Choroid plexus epithelial cell (primary cell): ENCODE measurements around the gene GRID2.

Experiments used
- DNase-seq: peaks from one replicate; pipeline ENCODE4 v3.0.0-alpha.2; 2010; ENCODE audit warnings: low read depth
- H3K4me3 ChIP-seq: 2 replicates; pipeline ENCODE4 v1.5.1; 2011; ENCODE audit warnings: low read depth, mild to moderate bottlenecking, control low read depth, low read length, moderate library complexity
- TF ChIP-seq, protein P1 (sequence below): conservative IDR thresholded peaks from 2 replicates; pipeline ENCODE4 v1.5.1; 2011; ENCODE audit warnings: low read depth, mild to moderate bottlenecking, control low read depth, inconsistent platforms, low read length, moderate library complexity

The GRID2 gene

DNA sequence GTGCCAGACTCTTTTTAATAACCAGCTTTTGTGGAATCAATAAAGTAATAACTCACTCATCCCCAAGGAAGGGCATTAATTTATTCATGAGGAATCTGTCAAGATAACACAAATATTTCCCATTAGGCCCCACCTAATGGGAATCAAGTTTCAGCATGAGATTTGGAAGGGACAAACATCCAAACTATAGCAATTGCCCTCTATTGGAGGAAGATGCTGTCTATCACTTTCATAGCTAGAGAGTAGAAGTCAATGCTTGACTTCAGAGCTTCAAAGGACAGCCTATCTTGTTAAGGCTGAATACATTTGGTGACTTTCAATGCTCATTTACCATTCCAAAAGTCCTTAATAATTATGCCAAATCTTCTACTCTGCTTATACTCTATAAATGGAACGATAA lies 1439.9 kb downstream of the GRID2 start:
- no peak for DNase-seq
- no peak overlapping the region for H3K4me3 ChIP-seq
- TF ChIP-seq, protein P1, sequence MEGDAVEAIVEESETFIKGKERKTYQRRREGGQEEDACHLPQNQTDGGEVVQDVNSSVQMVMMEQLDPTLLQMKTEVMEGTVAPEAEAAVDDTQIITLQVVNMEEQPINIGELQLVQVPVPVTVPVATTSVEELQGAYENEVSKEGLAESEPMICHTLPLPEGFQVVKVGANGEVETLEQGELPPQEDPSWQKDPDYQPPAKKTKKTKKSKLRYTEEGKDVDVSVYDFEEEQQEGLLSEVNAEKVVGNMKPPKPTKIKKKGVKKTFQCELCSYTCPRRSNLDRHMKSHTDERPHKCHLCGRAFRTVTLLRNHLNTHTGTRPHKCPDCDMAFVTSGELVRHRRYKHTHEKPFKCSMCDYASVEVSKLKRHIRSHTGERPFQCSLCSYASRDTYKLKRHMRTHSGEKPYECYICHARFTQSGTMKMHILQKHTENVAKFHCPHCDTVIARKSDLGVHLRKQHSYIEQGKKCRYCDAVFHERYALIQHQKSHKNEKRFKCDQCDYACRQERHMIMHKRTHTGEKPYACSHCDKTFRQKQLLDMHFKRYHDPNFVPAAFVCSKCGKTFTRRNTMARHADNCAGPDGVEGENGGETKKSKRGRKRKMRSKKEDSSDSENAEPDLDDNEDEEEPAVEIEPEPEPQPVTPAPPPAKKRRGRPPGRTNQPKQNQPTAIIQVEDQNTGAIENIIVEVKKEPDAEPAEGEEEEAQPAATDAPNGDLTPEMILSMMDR: no peak

DNA sequence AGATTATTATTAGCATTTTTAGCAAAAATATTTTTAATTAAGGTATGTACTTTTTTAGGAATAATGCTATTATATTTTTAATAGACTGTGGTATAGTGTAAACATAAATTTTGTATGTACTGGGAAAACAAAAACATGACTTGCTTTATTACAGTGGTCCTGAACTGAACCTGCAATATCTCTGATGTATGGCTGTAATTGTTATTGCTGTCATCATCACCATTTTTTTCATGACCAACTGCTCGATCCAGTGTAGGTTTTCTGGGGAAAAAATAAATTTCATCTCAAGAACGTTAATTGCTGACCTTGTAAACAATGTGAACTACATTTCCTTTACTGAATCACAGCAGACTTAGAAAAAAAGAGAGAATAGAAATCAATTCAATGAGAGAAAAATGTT lies 1441.2 kb downstream of the GRID2 start:
- DNase-seq: no peak
- TF ChIP-seq, protein P1: no peak
- no peak overlapping the region for H3K4me3 ChIP-seq

DNA sequence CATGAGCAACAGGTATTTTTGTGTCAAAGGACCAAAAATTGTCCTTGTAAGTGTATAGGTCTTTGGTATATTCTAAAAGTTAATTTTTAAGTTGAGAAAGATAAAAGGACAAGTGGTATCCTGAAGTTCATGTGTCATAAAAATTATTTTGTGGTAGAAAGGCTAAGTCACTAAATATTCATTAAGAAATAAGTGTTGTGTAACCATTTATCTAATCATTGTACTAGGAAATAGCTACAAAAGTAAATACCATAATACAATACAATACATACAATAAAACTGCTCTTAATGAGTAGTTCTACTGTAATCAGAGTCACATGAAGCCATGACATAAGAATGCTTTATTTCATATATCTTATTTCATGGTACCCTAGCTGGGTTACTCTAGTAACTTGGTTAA lies 1442.3 kb downstream of the GRID2 start:
- TF ChIP-seq, protein P1: no peak
- DNase-seq: no peak
- no peak overlapping the region for H3K4me3 ChIP-seq

DNA sequence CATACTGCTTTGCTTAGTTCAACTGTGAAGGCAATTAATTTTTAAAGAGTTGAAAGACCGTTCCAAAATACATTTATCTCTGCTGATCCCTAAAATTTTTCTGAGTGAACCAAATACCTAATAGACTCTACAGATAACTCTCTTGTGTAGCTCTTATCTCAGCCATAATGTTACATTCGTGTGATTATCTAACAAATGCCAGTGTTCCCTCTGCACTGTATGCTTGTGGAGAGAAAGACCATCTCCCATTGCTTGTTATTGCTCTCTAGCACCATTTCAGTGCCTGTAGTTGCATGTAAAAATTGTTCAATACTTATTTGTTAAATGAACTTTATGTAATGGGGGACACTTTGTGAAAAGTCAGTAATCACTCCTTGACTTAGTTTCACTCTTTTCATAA lies 1443.5 kb downstream of the GRID2 start:
- no peak overlapping the region for H3K4me3 ChIP-seq
- DNase-seq: no peak
- TF ChIP-seq, protein P1: no peak

DNA sequence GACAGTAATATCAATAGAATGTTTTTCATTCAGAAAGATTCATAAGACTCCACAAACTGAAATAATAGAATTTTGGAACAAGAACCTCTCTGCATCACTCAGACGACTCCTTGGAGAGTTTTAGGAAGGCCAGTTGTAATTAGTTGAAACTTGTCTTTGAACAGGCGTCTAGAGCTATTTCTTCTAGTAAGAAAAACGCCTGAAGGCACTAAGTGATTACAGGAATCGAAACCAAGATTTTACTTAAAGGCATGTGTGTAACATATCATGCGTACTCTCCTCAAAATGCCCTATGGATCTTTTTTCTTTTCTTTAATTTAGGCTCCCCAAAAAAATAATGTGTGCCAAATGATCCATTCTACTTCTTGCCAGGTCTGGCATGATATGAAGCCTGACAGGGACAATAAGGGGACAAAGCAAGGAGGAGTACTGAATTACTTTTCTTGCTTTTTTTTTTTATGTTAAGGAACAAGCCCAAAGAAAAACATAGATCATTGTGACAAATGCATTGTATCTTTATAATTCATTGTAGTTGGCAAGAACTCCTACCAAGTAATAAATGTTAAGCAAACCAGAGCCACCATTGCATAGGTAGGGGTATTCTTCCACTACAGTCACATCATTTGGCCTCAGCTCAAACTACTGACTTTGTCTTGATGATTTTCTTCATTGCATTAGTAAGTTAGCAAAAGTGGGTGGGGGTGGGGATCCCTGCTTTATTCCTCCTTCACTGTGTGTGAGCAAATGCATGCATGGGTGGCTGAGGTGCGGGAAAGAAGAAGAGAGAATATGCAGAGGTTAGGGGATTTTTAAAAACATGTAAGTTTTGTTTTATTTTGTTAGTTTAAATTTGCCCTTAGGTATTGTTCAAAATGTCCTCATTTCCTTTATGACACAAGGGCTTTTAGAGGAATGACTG lies 1444.9 kb downstream of the GRID2 start:
- DNase-seq: no peak

DNA sequence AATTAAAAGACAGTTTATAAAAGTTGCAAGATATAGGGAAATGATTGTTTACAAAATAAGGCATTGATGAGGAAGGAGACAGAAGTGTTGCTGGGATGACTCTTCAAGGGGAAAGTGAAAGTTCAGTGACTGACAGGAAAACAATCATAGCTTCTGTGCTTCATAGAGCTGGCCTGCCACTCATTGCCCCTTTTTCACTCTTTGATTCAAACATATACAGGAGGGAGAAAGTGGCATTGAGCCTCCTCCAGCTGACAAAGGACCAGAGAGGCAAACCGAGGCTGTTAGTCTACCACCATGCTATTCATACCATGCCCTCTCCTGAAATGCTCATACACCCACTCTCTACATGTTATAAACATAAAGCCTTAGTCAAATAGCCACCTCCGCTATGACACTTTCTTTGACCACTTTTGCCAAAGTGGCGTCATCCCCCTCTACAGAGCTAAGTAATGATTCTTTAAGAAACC lies 1445.6 kb downstream of the GRID2 start:
- TF ChIP-seq, protein P1: no peak
- no peak for DNase-seq
- no peak overlapping the region for H3K4me3 ChIP-seq

More for the DNA sequence above, 1444.9 kb downstream of the GRID2 start:
- no peak overlapping the region for H3K4me3 ChIP-seq
- TF ChIP-seq, protein P1: no peak

DNA sequence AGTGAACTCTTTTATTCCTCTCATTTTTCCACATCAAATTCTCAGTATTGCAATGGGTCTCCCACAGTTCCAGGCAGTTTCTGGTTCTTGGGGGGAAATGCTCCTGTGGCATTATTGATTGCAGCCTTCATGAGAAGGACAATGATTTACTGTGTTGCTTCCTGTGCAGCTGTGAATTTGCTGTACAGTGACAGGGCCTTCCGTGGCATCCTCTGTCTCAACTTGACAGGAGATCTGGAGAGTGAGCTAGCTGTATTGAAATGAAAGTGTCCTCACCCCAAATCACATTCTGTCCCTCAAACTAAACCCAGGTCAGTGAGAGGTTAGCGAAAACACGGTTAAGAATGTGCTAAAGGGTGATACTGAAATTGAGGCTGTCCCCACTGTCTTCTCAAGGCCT lies 1447.6 kb downstream of the GRID2 start:
- DNase-seq: no peak
- H3K4me3 ChIP-seq: no peak overlapping the region
- TF ChIP-seq, protein P1: no peak
